OCI-M2 (cell line): ENCODE results near the gene ARPC2.
A peak's percentile ranks its signal among the peaks of the same experiment; 100 is the strongest.
"Not testable (repeated sequence)": the region's sequence is repeated elsewhere in the genome, so short reads cannot be mapped to it uniquely, and the experiment has no call there.

ENCODE experiments used
- DNase-seq: peaks from one replicate; lab custom pipeline; 2025; ENCODE audit not compliant: unreplicated experiment; lab: John Stamatoyannopoulos, UW

ARPC2 gene

DNA sequence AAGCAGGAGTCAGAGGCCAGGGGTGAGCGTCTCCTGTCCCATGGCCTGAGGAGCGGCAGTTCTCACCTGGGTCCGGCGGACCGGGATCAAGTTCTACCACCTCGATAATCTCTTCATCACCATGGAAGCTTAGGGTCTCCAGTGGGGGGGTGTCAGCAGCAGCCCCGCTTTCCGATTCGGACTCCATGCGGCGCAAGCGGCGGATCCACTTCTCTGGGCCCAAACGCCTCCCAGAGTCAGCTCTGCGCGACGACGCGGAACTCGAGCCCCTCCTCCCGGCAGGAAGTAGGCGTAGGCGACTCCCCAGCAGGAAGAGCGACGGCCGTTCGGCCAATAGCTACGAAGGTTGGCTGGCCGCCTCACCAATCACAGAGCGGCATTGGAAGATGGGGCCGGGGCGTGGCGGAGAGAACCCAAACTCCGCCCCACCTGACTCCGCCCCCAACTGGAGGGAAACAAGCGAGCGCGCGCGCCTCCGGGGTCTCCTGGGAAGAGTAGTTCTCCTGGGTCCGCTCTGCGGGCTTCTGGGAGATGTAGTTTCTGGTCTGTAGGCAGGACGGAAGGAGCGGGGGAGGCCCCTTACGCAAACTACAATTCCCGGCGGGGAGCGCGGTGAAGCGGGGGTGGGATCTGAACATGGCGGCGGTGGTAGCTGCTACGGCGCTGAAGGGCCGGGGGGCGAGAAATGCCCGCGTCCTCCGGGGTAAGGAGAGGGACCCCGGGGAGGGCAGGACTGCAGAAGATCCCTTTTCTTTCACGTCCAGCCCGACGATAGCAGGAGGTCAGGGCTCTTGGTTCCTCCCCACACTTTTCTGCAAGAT, 53.1 kb downstream of the ARPC2 start, which contains the start of the genes AAMP and PNKD:
TSS of gene AAMP (minus strand) at position 238 of the 821 bp plus-strand sequence. CDS start at position 187, 51 bp downstream.
TSS of gene PNKD (plus strand) at position 620 of the 821 bp plus-strand sequence. CDS start at position 637, 17 bp downstream.
- peak; percentile 89 for DNase-seq

DNA sequence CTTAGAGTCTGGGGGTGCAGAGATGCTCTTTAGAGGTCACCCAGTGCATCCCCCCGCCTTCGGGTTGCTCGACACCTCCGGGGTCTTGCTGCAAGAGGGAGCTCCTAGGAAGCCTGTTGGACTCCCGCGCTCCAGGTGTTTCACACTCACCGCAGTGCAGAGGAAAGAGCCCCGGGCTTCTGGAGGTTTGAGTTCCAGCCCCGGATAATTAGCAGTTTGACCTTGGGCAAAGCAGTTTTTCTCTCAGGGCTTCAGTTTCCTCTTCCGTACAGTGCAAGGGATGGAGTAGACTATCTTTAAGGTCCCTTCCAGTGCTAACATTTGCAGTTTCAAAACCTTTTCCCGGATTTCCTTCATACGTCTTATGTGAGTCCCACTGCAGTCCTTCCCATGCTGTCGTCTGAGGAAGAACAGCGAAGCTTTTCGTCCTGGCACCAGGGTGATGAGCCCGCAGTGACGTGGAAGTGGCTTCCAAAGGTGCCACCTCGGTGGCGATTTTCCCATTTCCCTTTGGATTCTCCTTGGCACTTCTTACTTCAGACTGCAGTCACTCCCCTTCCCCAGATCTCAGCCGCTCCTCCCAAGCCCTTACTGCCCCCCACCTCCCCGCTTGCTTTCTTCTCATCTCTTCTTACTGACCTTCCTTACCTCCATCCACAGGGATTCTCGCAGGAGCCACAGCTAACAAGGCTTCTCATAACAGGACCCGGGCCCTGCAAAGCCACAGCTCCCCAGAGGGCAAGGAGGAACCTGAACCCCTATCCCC, 53.9 kb downstream of the ARPC2 start:
- no peak for DNase-seq

- DNase-seq, result no peak
These were observed 54.5 kb downstream of the ARPC2 start for GRCh38 chr2:218271487-218271797.

DNA sequence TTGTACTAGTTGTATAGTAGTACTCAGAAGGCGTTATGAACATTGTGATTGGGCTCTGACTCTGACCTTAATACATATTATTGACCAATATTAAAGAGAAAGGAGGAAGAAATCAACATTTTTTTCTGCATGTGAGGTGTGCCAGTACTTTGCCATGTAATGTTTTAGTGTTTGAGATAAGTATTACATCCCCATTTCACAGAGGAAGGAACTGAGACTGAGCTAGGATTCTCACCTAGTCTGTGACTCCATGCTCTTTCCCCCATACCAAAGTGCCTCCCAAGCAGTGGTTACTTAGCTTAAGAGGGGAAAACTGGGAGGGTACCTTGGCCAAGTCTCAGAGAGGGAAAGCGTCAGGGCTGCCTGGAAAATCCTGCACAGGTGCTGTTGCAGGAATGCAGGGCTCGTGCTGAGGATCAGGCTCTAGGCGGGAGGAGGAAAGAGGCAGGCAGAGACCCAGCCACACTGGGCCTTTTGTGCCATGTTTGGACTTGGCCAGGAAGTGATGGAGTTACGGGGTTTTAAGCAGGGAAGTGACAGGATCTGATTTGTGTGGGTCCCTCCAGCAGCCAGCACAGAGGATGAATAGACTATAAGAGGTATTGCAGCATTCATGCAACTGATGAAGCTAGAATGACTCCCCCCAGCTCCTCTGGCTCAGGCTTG, 55.0 kb downstream of the ARPC2 start:
- DNase-seq, result no peak

DNA sequence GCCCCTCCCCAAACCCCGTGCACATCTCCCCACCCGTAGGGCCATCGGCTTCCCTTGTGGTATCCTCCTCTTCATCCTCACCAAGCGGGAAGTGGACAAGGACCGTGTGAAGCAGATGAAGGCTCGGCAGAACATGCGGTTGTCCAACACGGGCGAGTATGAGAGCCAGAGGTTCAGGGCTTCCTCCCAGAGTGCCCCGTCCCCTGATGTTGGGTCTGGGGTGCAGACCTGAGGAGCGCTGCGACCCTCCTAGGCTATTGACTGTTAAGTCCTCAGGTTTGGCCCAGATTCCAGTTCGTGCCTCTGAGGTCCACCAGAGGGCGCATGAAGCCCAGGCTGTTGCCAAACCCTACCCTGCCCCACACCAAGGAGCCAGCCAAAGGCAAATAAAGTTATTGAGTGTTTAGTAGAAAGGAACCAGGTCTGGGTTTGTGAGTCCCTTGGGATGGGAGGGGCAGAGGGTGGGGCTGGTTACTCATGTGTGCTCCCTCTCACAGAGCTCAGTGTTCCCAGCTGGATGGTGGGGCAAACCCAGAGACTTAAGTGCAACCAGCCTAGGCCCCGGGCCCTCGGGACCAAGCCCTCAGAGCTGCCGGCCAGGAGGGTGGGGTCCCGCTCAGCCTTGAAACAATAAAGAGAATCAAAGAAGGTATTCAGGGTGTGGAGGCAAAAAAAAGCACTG, 55.7 kb downstream of the ARPC2 start:
- peak; percentile 54 for DNase-seq

DNA sequence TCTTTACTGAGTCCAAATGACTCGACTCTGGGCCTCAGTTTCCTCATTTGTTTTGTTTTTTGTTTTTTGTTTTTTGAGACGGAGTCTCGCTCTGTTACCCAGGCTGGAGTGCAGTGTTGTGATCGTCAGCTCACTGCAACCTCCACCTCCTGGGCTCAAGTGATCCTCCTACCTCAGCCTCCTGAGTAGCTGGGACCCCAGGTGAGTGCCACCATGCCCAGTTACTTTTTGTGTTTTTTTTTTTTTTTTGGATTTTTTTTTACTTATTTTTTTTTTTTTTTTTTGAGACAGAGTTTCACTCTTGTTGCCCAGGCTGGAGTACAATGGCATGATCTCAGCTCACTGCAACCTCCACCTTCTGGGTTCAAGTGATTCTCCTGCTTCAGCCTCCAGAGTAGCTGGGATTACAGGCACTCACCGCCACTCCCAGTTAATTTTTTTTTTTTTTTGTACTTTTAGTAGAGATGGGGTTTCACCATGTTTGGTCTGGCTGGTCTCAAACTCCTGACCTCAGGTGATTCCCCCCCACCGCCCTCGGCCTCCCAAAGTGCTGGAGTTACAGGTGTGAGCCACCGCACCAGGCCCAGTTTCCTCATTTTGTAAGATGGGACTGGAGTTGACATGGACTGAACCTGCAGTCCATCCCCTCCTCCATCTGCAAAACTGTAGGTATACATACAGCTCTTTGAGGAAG, 56.4 kb downstream of the ARPC2 start:
- not testable (repeated sequence) for DNase-seq

DNA sequence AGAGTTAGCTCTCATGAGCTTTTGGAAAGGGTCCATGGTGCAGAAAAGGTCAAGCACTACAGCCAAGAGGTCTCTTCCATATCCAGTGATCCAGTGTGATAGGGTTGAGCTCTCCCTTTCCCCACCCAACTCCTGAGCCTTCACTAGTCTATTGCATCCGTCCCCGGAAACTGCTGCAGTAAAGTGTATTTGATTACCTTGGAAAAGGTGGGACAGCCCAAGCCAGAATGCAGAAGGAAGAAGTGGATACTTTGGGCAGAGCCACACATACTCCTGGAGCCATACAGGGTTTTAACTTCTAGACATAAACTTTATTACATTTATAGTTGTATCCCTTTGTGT, 56.9 kb downstream of the ARPC2 start:
- DNase-seq, result no peak

- DNase-seq, result no peak
These were observed 57.6 kb downstream of the ARPC2 start for GRCh38 chr2:218274586-218274985.

DNA sequence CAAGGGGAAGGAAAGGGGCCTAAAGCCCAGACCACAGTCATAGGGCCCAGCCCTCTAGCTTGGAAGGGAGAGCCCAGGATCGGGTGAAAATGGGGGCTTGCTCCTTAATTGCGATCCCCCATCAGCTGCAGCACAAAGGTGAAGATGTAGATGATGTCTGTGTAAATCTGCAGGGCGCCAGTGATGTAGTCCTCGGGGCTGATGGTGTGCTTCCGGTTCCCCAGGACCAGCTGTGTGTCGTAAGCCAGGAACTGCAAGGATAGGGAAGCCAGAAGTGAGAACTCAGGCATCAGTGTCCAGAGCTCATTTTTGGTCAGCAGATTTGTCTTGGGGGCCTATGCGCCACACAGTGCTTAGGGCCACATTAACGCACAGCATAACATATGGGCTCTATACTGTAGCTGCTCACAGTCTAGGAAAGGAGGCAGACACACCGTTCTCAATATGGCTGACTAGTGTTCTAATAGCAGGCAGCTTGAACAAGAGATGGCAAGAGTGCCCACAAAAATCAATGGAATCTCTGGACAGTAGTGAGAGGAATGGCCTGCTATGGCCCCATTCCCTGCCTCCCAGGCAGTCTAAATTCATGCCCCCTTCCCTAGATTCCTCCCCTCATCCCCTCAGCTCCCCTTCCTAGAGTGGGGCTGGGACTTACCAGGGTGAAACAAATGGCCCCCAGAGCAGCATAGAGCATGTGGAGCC, 58.5 kb downstream of the ARPC2 start:
- no peak for DNase-seq

DNA sequence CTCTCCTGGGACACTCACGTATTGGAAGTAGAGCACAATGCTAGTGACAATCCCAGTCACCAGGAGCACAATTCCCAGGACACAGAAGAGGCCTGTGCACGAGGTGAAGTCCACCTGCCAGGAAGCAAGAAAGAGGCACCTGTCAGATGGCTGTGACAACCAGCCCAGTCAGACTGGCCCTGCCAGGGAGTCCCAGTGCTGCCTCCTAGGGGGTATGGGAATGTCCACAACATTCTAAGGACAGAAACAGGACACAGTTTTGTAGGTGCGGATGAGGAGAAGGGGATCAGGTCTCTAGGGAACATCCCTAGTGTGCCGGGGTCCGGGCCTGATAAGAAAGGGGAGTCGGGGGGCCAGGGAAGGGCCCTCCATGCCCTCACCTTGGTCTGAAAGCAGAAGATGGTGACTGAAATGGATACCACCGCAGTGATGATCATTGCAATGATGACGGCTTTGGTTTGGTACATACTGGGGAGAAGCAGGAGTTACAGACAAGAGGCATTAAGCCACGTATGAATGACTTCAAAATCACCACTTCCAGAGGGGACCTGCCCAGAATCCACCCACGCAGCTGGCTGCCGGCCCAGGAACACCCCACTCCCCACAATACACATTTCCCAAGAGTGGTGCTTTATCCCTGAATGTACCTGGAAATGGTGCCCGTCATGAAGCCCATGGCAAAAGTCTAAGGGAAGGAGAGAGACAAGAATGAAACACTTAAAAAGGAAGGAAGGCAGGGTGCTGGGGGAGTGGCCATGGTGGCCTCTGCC, 60.2 kb downstream of the ARPC2 start:
- no peak for DNase-seq

DNA sequence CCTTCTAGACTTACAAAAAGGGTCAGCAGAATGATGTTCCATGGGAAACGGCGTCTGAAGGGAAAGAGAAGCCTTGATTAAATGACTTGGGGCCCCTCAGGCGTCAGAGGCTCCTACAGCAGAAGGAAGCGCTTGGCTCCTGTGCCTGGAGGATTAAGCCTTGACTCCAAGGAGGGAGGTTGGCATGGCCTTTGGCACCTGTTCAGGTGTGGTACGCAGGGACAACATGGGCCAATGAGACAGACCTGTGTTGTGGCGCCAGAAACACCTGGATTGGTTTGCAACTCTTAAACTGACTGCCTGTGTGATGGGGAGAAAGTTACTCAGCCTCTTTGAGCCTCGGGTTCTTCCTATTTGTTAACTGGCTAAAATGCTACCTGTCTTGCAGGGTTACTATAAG, 60.9 kb downstream of the ARPC2 start:
- DNase-seq, result no peak

GRCh38 chr2:218278531-218279360, 61.8 kb downstream of the ARPC2 start:
- DNase-seq, result no peak

DNA sequence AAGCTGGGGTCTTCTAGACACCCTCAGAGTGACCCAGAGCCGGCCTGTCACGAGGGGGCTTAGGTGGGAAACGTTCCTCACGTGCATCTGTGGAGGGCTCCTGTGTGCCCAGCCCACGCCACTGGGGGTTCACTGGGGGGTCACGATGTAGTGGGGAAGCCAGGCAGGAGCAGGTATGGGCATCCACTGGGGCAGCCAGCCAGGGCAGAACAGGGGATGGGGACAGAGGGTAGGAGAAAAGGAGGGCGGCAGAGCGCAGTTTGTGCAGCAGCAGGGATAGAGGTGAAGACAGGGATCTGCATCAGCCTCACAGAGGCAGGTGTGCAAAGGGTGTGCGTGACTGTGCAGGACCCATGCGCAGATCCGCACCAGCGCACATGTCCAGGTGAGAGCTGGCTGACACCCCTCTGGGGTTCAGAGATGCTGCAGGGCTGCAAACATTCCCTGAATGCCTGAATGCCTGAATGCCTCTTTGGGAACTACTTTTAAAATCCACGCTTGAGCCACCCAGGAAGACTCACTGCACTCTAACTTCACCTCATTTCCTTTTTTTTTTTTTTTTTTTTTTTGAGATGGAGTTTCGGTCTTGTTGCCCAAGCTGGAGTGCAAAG, 63.4 kb downstream of the ARPC2 start:
- DNase-seq, result no peak

GRCh38 chr2:218281449-218281848, 64.5 kb downstream of the ARPC2 start:
- no peak for DNase-seq

GRCh38 chr2:218282173-218282991, 65.4 kb downstream of the ARPC2 start:
- no peak for DNase-seq

DNA sequence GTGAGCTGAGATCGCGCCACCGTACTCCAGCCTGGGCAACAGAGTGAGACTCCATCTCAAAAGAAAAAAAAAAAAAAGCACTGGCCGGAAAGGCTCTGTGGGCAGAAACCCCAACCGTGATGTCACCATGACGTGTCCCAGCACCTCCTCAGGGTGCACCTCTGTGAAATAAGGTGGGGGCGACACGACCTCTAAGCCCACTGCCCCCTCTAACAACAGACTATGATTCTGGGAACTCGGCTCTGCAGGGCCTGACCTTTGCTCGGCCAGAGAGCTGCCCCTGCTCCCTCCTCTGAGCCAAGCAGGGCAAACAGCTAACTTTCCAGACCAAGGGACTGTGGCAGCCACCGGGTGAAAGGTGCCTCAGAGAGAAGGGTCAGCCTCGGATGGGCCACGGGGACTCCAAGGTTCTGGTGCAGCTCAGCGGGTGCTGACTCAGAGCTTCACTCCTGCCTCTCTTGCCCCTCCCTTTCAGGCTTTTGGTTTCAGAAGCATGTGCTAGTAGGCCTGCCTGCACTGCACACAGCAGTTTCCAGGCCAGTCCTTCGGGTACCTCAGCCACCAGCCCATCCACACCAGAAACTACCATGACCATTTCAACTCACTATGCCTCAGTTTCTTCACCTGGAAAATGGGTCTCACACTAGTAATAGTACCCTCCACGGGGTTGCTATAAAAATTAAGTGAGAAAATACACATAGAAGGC, 67.3 kb downstream of the ARPC2 start:
- no peak for DNase-seq

- no peak for DNase-seq
These were observed 68.6 kb downstream of the ARPC2 start for GRCh38 chr2:218285604-218286003.
